Panc1 (cell line): ENCODE results near the gene RHBDD1.

ENCODE experiments used
- CTCF ChIP-seq: fragments of 450-650 bp; IDR thresholded peaks from 2 replicates; pipeline ENCODE4 v1.5.1; 2017; ENCODE audit warnings: mild to moderate bottlenecking
- POLR2AphosphoS5 ChIP-seq: IDR thresholded peaks from 2 replicates; pipeline ENCODE4 v1.6.1; 2012; ENCODE audit warnings: mild to moderate bottlenecking, low read depth, low read length, moderate library complexity
- REST ChIP-seq, 2 experiments: IDR thresholded peaks; 2 replicates each; pipeline ENCODE4 v1.6.1; 2011 to 2012; ENCODE audit warnings: low read depth in 2 of 2, control low read depth in 1 of 2, low read length in 1 of 2, mild to moderate bottlenecking in 1 of 2, moderate library complexity in 1 of 2; ENCODE audit not compliant: insufficient read depth in 1 of 2
- SIN3A ChIP-seq: IDR thresholded peaks from 2 replicates; pipeline ENCODE4 v1.6.1; 2012; ENCODE audit warnings: low read depth, mild to moderate bottlenecking, low read length, moderate library complexity, borderline replicate concordance; ENCODE audit not compliant: insufficient read depth
- TCF7L2 ChIP-seq: IDR thresholded peaks from 2 replicates; pipeline ENCODE4 v1.6.1; 2011; ENCODE audit warnings: mild to moderate bottlenecking, low read depth, low read length, inconsistent platforms

GRCh38 chr2:226877491-226877890 is 41.6 kb downstream of the RHBDD1 start:
- no peak for TF ChIP-seq CTCF
- TF ChIP-seq TCF7L2, result no peak
- TF ChIP-seq POLR2AphosphoS5, result no peak
- TF ChIP-seq REST (IDR thresholded peaks at IDR 0.05; ENCODE audit: insufficient read depth in 1 of 2, low read depth in 2 of 2, low read length in 1 of 2), result no peak
- no peak for TF ChIP-seq SIN3A
